GM19099 (cell line): ENCODE measurements around the gene ERLIN1.
A peak's percentile ranks its signal among the peaks of the same experiment; 100 is the strongest.

Experiments
- POLR2A ChIP-seq: IDR thresholded peaks from 3 replicates; pipeline ENCODE4 v1.6.1; 2011; ENCODE audit warnings: low read depth; ENCODE audit not compliant: insufficient read length; ENCODE audit errors: extremely low read depth

ERLIN1 gene

DNA sequence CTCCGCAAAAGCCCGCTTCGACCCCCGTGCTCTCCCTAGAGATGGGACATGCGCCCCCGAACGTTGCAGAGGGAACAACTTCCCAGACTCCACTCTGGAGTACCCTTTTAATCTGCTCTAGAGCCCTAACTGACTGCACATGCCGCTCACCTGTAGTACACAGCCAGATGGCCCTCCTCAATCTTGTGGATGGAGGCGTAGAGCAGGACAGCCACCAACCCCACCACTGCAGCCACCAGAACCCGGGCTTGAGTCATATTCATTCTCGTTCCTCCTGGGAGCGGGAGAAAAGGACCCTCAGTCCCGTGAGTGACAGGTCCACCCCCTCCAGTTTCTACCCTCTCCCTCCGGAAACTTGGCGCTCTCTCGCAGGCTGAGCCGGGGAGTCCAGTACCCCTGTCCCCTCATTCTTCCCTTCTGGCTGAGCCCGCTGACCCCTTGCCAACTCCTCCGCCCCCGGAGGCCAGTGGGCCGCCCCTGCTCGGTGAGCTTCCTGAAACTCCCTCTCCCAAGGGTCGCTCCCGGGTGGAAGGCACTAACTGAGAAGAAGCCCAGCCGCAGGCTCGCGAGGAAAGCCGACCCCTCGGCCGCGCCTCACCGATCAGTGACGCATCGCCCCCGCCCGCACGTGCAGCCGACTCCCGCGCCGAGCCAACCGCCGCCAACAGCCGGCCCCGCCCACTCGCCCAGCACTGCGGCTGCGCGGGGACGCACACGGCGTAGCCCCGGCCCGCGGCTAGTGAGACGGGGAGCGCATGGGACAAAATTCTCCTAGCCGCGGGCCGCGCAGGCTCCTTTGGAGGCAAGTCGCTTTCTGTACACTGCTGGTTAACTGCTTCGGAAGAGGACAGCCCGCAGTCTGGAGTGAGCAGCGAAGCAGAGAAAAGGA is at the start of gene ERLIN1:
Gene ERLIN1, minus strand, starts transcription at position 666 of the 889 bp plus-strand sequence. Its CDS starts 403 bp downstream, at position 263.
- peak; percentile 89 for TF ChIP-seq POLR2A

DNA sequence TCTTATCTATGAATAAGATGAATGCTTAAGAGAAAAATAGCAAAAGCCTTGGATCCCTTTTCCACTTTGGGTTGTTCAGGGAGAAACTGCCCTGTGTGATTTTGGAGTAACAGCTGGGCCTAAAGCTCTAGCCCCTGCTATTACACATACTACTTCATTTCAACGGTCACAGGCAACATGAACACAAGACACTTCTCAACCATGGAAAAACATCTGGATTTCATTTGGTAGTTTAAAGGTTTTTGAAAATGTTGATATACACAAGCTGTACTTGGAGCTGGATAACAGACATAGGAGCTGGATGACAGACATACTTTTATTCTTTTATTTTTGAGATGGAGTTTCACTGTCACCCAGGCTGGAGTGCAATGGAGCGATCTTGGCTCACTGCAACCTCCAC is 46.3 kb upstream of the ERLIN1 start:
- TF ChIP-seq POLR2A = no peak

DNA sequence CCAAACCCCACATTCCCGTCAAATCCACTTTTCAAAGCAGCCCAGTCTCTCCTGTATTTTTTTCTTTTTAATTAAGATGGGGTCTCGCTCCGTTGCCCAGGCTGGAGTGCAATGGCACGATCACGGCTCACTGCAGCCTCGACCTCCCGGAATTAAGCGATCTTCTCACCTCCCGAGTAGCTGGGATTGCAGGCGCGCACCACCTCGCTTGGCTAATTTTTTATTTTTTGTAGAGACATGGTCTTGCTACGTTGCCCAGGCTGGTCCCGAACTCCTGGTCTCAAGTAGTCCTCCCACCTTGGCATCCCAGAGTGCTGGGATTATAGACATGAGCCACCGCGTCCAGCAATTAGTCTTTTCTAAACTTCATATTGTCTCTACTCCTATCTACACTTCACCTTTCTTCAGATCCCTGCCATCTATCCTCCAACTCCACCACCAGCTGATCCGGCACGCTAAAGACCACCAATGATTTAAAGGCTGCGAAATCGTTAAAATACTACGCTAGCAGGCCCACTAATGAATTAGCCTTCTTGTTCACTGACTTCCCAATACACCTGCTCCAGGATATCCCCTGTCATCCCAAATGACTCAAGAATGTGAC is 44.1 kb upstream of the ERLIN1 start:
- TF ChIP-seq POLR2A = no peak

DNA sequence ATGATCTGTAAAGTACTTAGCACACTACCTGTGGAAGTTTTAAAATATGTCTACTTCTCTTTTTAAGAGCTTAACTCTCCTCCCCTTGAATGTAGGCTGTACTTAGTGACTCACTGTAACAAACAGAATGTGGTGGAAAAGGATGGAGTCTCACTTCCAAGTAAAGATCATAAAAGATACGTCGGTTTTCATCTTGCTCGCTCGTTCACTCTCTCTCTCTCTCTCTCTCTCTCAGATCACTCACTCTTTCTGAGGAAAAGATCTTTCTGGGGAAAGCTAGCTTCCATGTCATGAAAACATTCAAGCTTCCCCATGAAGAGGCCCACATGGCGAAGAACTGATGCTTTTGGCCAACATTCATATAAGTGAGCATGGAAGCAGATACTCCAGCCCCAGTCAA is 38.0 kb upstream of the ERLIN1 start:
- TF ChIP-seq POLR2A = no peak

DNA sequence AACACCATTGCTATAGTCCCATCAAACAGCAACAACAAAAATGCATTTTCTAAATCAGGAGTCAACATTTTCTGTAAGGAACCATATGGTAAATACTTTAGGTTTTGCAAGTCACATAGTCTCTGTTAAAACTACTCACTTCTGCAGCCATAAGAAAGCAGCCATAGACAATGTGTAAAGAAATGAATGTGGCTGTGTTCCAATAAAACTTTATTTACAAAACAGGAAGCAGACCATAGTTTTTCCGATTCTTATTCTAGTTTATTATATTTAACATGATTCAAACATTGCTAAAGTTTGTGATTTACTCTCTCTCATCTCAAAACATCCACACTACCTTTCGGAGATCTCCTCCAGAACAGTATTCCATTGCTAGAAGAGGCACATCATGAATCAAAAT is 36.7 kb upstream of the ERLIN1 start:
- no peak for TF ChIP-seq POLR2A

DNA sequence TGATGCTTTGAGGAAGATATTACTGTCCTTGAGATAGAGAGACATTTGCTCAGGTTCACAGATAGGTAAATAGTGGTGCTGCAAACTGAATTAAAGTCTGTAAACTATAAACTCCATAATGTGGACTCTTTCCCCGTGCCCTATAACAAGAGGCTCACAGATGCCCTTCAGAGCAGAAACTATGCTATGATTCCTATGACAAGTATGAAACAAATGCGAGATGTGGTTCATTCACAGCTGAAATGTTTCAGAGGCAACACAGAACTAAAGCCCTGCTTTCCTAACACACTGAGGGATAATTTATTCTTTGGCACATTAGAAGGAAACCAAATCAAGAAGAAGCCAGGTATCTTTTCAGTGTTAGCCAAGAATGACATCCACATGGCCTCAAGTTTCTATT is 30.2 kb upstream of the ERLIN1 start:
- no peak for TF ChIP-seq POLR2A

DNA sequence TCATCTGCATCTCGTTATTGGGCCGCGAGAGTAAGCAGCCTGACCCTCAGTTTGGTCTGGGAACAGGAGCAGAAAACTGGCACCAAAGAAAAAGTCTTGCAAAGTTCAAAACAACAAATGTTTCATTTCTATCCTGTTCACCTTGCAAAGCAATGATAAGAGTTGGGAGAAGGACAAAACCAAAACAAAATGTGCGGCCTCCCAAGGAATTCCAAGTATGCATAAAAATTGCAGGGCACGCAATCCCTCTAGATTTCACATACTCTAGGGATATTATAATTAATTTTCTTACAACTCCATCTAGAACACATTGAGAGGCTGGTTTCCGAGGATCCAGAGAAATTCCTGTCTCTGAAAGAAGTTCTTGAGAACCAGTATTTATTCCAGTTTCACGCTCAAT is 23.5 kb upstream of the ERLIN1 start:
- no peak for TF ChIP-seq POLR2A

DNA sequence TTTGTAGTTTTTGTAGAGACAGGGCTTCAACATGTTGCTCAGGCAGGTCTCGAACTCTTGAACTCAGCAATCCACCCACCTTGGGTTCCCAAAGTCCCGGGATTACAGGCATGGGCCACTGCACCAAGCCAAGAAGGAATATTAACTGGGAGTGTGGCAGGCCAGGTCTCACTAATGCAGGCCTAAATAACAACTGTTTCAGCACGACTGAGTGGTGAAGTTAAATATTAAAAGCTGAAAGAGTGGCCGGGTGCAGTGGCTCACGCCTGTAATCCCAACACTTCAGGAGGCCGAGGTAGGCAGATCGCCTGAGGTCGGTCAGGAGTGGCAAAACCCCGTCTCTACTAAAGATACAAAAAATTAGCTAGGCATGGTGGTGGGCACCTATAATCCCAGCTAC is 22.4 kb upstream of the ERLIN1 start:
- TF ChIP-seq POLR2A = no peak

DNA sequence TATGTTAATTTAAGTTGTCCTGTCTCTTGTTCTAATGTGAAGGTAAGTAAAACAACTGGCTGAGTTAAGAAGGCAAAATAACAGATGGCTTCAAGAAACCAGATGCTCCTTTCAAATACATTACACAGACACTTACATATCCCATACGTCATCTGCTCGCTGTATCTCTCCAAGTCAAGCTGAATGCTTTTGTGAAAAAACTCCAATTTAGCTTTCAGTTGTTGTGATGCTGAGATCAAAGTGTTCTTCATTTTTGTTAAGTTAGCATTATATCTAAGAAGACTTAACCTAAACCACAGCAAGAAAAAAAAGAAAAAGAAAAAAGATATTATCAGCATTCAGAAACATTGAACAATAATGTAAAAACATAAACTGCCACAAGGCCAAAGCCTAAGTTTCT is 18.5 kb upstream of the ERLIN1 start:
- TF ChIP-seq POLR2A = no peak

DNA sequence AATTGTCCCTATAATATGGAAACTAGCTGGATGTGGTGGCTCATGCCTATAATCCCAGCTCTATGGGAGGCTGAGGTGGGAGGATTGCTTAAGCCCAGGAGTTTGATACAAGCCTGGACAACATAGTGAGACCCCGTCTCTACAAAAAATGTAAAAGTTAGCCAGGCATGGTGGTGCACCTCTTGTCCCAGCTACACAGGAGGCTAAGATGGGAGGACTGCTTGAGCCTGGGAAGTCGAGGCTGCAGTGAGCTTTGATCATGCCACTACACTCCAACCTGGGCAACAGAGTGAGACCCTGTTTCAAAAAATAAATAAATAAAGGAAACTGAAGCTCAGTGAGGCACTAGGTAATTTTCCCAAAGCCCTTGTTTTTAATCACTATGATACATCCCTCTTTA is 15.7 kb upstream of the ERLIN1 start:
- TF ChIP-seq POLR2A = no peak

DNA sequence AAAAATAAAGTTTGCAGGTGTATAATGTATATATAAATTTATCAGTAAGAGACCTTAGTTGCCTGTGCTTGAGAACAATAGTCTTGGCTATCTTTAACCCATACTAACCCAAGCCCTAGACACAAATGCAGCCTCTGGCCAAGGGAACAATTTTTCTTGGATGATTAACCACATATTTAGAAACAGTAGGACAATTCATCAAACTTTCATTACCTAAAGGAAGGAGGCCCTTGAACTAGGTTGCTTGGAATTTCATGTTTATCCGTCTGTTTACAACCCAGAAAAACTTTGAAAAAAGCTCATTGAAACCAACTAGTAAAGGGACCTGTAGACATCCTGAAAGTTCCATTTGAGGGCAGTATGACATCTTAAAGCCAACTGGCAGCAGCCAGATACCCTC is 8.9 kb upstream of the ERLIN1 start:
- TF ChIP-seq POLR2A = no peak

DNA sequence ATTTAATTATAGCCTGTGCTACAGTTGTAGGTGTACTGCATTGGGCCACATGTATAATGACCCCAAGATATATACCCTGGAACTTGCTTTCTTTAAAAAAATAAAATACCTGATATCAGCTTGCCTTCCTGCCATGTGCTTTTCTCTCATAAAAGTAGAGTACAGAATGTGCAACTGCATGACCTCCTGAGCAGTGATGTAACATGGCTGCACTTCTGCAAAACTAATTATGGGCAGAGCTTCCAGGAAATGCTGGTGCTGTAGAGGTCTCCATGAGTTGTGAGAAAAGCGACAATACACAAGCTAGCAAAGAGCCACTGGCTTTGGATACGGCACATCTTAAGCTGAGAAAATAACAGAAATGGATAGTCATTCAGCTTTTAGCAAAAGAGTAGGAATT is 6.5 kb upstream of the ERLIN1 start:
- TF ChIP-seq POLR2A = no peak

DNA sequence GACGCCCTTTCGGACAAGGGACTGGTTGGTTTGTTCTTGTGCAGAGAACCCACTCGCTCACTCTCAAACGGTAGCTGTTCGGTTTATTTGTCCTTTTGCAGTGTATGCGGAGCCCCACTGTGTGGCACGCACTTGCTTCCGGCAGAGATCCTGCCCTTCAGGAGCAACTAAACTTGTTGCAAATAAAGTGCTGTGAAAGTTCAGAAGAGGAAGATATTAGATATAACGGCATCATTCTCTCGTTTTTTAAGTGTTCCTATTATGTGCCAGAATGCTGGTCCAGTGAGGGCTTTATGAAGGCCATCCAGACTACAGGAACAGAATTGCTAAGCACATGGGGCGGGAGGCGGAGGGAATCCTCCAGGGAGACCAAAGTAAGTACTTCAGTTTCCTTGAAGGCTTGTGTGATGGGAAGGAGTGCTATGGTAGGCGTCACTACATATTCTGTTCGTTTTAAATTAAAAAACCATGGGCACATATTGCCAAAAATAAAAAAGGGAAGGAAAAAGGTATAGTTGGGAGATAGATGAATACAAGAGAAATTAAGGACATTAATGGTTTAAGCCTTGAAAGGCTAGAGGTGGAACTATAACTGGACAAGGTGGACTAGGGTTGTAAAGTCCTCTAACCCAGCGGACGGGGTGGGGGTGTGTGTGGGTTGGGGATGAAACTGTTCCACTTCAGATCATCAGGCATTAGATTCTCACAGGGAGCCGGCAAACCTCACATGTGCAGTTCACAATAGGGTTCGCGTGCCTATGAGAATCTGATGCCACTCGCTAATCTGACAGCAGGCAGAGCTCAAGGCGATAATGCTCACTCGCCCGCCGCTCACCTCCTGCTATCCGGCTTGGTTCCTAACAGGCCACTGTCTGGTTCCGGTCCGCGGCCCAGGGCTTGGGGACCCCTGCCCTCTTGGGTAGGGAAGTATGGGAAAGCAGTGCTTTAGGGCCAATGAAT is 704 bp upstream of the ERLIN1 start:
- TF ChIP-seq POLR2A = no peak

DNA sequence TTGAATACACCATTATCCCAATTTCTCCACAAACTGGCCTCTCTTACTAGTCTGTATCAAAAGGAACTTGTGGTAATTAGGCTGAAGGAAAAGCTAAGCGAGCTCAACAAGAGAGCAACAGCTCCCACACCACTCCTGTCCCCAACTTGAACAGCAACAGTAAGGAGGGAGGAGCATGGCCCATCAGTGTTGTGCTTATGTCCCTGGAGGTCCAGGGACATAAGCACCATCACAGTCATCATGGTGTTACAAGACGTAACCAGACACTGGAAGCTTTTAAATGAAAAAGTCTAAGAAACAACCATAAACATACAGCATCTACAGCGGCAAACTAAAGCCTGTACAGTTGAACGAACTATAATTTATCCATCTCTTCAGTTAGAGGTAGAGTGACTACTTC is 989 bp downstream of the ERLIN1 start:
- no peak for TF ChIP-seq POLR2A

DNA sequence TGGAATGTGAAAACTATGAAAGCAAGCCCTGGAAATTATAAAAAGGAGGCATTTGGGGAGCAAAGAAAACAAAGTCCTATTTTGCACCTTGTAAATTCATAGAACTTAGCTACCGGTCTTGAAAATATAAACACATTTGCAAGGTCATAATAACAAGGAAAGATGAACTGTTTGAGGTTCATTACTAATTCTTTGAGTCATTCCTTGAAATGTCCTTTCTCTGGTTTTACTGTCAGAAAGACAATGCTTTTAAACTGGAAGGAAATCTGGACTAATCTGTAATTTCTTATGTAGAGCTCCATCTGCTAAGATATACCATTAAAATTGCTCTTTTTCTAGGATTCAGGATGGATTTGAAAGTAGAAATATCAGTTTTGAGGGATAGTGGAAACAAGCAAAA is 1.4 kb downstream of the ERLIN1 start:
- no peak for TF ChIP-seq POLR2A
